Muscle of back (tissue), 13 donors: Measurements from ENCODE around the gene IFNA1. TPM values are rescaled to one million over a fixed set of nuclear protein-coding genes. Genes with fewer than 3 reads are reported as not detected.
A peak's percentile ranks its signal among the peaks of the same experiment; 100 is the strongest.
"Not testable (repeated sequence)": the region's sequence is repeated elsewhere in the genome, so short reads cannot be mapped to it uniquely, and the experiment has no call there.

ENCODE experiments used
- DNase-seq, 3 donors: peaks; one replicate each; pipeline versions ENCODE4 v3.0.0 to v3.0.0-alpha.2; 2013
- long read RNA-seq, 9 donors: transcript quantifications; one replicate each; lab custom pipeline, GENCODE V29; 2026
- polyA plus RNA-seq, 10 donors: library from polyadenylated mRNA; unstranded; fragments of 120-200 nt; gene quantifications; one replicate each; pipeline ENCODE4 v1.2.1, GENCODE V29; 2013; ENCODE audit not compliant: insufficient read length in 10 of 10

Gene IFNA1
- not detected for polyA plus RNA-seq
- long read RNA-seq, donor 1: 0 reads
- long read RNA-seq, donor 2: 0 reads
- long read RNA-seq, donor 3: 0 reads
- long read RNA-seq, donor 4: 0 reads
- long read RNA-seq, donor 5: 0 reads
- long read RNA-seq, donor 6: 0 reads
- long read RNA-seq, donor 7: 0 reads
- long read RNA-seq, donor 8: 0 reads
- long read RNA-seq, donor 9: 0 reads

DNA sequence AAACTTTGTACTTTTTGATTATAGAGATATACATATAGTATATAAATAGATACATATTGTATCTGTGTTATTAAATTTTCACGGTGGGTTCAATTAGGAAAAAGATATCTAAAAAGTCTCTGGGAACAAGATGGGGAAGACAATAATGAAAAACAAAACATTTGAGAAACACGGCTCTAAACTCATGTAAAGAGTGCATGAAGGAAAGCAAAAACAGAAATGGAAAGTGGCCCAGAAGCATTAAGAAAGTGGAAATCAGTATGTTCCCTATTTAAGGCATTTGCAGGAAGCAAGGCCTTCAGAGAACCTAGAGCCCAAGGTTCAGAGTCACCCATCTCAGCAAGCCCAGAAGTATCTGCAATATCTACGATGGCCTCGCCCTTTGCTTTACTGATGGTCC, at the start of gene IFNA1:
TSS of gene IFNA1 (plus strand) at position 301 of the 400 bp plus-strand sequence. CDS start at position 370, 69 bp downstream.
- DNase-seq: no peak

- no peak for DNase-seq
Measured at GRCh38 chr9:21392270-21392669, 48.0 kb upstream of the IFNA1 start.

DNA sequence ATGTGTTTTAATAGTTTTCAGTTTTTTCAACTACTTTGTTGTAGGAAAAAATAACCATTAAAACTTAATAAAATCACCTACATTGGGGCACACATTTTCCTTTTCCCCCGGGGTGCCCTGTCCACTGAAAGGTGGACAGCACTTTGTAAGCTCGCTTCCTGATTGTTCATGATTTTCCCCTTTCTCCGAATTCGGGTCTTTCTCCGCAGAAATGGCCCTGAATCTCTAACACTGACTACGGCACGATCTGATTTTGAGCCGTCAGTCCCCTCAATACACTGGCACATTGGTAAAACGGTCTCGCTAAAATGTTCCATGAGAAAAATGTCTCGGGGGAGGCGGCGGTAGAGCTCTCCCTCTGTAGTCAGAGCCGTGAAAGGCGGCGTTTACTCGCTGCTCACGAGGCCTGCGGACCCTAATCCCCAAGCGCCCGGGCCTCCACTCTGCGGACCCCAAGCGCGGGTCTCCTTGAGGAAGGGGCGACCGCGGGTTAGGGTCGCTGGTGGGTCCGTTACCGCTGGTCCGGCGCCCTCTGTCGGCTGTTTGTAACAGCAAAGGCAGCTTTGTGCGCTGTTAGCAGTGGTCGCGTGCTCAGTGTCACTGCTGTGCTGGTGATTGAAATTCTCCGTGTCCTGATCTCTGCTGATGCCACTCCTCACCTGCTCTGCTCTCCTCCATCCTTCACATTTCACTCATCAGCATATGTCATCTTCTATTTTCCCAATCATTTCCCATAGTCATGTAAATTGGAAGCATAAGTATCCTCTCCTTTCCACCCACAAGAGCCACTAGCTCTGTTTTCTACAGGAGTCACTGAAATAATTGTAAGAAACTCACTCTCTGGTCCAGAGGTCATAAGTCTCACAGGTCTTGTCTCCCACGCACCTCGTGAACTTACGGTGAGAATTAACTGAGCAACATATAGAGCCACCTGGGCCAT, 44.2 kb upstream of the IFNA1 start:
- DNase-seq: peak; percentile 19 to 72 (median 41)

- no peak for DNase-seq
Measured at GRCh38 chr9:21398955-21399489, 41.2 kb upstream of the IFNA1 start.

- no peak for DNase-seq
Measured at GRCh38 chr9:21399956-21400355, 40.3 kb upstream of the IFNA1 start.

GRCh38 chr9:21402386-21403251, 37.6 kb upstream of the IFNA1 start:
- peak in 2 of 3 donors; percentile 24 to 61 for DNase-seq

DNA sequence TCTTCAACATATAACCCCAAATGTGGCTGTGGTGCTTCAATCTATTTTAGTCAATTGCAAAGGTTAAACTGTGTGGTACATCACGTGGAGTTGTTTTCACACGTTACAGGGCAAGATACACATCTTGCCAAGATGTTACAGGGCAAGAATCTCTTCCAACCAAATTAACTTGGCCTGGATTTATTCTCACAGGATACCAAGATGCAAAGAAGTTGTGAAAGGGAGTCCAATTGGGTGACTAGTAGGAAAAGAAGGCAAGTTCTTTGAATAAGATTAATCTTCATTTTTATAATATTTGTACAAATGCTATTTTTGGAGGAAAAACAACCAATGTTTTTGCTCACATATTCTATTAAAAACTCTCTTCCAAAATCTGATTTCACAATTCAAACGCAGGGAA, 36.1 kb upstream of the IFNA1 start:
- DNase-seq: no peak

GRCh38 chr9:21408817-21409216, 31.4 kb upstream of the IFNA1 start, which contains the start of gene IFNA8:
TSS of gene IFNA8 (plus strand) at chr9:21409117. CDS start at chr9:21409177, 60 bp downstream.
- no peak for DNase-seq

- DNase-seq: no peak
Measured at GRCh38 chr9:21412107-21412506, 28.1 kb upstream of the IFNA1 start.

GRCh38 chr9:21413151-21413550, 27.1 kb upstream of the IFNA1 start:
- DNase-seq: no peak

- no peak for DNase-seq
Measured at GRCh38 chr9:21413624-21414023, 26.6 kb upstream of the IFNA1 start.

GRCh38 chr9:21414220-21414940, 25.9 kb upstream of the IFNA1 start:
- no peak for DNase-seq

DNA sequence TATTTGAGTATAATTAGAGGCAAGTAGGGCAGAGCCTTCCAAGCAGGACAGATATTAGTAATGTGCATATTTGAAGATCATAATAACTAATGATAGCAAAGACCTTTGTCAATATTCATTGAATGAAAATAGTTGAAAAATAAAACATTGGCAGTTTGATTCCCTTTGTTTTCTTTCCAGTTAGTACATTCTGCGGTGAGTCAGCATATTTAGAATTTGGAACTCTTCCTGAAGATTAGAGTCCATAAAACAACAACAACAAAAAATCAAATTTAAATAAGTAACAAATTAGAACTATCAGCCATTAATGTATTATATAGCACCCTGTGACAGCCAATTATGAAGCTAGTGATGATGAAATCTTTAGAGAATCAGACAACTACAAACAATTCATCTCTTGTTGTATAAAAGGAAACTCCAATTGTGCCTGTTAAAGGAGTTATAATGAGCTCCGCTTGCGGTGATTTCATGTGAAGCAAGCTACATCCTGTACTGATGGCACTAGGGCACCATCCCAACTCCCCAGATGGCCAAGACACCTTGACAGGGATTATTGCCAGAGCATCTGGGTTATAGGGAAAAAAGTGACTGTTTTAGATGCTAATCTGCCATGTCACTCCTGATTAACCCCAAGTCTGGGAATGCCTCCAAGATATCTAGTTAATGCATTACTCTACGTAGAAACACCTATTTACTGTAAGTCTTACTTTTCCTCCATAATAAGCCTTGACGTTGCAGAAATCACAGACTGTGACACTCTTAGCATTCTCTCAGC, 24.6 kb upstream of the IFNA1 start:
- no peak for DNase-seq

GRCh38 chr9:21428235-21428634, 12.0 kb upstream of the IFNA1 start:
- no peak for DNase-seq

GRCh38 chr9:21429191-21429590, 11.0 kb upstream of the IFNA1 start:
- DNase-seq: no peak

DNA sequence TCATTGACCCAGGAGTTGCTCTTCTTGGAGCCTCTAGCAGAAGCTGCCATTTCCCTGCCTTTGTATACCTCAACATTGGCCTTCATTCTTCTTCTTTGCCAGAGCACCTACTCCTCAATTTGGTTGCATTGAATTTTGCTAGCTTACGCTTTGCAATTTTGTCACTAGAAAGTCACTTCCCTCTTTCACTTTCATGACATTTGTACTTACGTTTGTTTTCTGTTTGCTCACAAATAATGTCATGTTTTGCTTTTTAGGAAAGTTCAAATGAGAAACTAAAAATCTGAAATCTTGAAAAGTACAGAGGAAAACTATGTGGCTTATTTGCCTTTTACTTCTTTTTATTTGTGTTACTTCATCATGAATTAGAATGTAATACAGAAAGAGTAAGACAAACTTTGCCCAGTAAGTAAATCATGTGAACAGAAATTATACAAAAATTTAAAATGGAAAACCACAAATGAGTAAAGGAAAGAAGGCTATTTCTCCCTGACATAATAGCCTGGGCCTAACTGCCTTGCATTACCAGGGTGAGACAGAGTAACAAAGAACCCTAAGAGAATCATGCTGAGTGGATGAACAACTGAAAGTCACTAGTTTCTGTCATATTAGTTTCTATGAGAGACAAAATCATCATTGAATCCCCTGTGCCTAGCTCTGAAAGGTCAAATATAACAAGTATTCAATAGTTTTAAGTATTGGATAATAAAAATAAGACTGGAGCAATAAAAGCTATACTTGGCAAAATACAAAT, 7.4 kb upstream of the IFNA1 start:
- DNase-seq: no peak

DNA sequence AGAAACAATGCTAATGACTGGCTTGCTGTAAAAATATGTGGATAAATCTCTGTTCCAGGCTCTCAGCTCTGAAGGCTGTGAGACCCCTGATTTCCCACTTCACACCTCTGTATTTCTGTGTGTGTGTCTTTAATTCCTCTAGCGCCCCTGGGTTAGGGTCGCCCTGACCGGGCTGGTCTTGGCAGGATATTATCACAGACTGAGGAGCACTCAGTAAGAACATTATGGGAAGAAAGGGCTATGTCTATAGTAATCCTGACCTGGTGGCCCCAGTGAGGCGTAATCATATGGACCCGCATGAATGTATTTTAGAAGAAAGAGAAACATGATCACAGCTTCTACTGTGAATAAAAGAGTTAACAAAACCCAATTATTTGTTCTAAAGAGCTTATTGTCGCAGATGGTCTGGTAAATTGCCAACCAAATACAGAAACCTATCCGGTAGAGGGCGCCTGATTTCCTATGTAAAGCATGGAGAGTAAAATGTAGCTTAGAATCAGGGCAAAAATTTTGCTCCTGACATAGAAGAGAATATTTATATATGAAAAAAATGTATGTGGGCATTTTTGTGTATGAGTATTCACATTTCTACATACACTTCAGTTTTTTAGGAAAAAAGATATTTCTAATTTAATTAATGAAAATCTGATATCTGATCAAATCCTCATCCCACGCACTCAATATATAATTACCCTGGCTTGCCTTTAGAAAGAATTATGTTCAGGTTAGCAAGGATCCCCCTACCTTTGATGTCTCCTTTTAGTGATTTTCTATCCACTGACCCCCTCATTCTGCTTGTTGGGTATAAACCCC, 5.8 kb upstream of the IFNA1 start:
- DNase-seq: peak; percentile 31 to 39 (median 34)

DNA sequence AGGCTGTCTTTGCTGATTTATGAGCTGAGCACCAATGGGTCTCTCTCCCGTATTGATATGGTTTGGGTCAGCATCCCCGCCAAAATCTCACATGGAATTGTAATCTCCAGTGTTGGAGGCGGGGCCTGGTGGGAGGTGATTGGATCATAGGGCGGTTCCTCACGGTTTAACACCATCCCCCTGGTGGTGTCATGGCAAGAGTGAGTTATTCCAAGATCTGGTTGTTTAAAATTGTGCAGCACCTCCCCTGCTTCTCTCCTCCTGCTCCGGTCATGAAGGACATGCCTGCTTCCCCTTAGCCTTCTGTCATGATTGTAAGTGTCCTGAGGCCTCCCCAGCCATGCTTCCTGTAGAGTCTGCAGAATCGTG, 5.2 kb upstream of the IFNA1 start:
- DNase-seq: not testable (repeated sequence)
